Measurements from ENCODE around the gene ATCAY. TPM values are rescaled to one million over a fixed set of nuclear protein-coding genes. Genes with fewer than 3 reads are reported as not detected.
"Not testable (repeated sequence)": the region's sequence is repeated elsewhere in the genome, so short reads cannot be mapped to it uniquely, and the experiment has no call there.

Gene ATCAY
- total RNA-seq, 3 donors from 2014 or later: 0.09 to 2.2 (median 0.22) TPM

DNA sequence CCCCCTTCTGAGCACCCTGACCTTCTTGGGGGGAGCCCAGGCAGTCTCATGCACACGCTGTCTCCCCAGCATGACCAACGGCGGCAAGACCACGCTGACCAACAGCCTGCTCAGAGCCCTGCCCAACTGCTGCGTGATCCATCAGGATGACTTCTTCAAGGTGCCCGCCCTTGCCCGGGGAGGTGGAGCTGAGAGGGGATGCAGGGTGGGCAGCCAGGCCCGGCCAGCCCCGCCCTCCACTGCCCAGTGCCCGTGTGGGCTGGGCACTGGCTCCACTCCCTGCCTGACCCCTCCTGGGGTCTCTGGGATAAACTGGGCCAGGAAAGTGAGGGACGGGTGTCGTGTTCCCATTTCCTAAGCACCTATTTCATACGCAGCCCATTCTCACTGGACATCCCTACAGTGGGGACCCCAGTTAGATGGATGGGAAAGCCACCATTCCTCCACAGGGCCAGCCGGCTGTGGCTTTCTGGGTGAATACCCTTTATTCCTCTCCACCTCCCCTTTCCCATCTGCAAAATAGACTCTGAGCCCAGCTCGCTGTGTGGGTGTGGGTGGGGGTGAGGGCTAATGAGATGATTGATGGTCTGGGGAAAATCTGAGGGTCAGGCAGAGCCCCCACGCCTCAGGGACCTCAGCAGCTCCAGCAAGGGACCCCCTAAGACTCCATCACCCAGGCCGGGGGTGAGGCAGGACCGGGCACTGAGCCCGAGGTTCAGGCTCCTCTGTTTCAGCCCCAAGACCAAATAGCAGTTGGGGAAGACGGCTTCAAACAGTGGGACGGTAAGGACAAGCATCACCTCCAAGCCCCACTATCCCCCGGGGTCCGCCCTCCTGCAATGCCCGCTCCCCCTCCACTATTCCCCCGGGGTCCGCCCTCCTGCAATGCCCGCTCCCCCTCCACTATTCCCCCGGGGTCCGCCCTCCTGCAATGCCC lies 56.3 kb downstream of the ATCAY start:
- H3K4me3 ChIP-seq: no peak overlapping the region
- no peaks in the 10 kb centered on the region for H3K36me3 ChIP-seq (ENCODE audit: low read depth)
- ATAC-seq: no peak
- TF ChIP-seq, protein P1, sequence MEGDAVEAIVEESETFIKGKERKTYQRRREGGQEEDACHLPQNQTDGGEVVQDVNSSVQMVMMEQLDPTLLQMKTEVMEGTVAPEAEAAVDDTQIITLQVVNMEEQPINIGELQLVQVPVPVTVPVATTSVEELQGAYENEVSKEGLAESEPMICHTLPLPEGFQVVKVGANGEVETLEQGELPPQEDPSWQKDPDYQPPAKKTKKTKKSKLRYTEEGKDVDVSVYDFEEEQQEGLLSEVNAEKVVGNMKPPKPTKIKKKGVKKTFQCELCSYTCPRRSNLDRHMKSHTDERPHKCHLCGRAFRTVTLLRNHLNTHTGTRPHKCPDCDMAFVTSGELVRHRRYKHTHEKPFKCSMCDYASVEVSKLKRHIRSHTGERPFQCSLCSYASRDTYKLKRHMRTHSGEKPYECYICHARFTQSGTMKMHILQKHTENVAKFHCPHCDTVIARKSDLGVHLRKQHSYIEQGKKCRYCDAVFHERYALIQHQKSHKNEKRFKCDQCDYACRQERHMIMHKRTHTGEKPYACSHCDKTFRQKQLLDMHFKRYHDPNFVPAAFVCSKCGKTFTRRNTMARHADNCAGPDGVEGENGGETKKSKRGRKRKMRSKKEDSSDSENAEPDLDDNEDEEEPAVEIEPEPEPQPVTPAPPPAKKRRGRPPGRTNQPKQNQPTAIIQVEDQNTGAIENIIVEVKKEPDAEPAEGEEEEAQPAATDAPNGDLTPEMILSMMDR (IDR thresholded peaks at IDR 0.05): no peak
- H3K4me1 ChIP-seq (ENCODE audit: low read depth): no peaks in the 10 kb centered on the region
- DNase-seq: no peak
- intact Hi-C loops (cut with DNase I, micrococcal nuclease): no loop called here
- H3K9me3 ChIP-seq: no peaks in the 10 kb centered on the region

DNA sequence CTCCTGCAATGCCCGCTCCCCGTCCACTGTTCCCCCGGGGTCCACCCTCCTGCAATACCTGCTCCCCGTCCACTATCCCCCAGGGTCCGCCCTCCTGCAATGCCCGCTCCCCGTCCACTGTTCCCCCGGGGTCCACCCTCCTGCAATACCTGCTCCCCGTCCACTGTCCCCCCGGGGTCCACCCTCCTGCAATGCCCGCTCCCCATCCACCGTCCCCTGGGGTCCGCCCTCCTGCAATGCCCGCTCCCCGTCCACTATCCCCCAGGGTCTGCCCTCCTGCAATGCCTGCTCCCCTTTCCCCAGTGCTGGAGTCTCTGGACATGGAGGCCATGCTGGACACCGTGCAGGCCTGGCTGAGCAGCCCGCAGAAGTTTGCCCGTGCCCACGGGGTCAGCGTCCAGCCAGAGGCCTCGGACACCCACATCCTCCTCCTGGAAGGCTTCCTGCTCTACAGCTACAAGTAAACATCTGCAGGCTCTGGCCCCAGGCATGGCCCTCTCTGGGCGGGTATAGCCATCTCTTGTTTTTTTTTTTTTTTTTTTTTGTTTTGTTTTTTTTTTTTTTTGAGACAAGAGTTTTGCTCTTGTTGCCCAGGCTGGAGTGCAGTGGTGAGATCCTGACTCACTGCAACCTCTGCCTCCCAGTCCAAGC lies 57.9 kb downstream of the ATCAY start:
- ATAC-seq; H3K36me3 ChIP-seq (ENCODE audit: low read depth); H3K4me3 ChIP-seq; DNase-seq; H3K4me1 ChIP-seq (ENCODE audit: low read depth); intact Hi-C loops (cut with DNase I, micrococcal nuclease); H3K9me3 ChIP-seq: not testable (repeated sequence)

DNA sequence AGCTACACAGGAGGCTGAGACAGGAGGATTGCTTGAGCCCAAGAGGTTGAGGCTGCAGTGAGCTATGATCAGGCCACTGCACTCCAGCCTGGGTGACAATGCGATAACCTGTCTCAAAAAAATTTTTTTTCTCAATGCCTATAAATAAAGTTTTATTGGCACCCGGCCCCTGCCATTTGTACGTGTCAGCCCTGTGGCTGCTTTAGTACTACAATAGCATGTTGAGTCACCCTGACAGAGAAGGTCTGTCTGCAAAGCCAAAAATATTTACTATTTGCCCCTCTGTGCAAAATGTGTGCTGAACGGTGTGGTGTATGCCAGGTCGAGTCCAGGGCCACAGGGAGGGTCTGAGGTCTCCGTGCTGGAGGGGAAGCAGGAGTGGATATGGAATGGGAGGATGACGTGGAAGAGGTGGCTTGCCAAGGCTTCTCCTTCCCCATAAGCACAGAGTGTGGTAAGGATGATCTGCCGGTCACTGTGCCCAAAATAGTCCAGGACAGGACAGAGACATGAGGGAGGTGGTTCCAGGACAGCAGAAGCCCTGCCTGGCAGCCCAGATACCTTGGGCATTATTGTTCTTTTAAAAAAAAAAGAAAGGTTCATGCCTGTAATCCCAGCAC lies 62.4 kb downstream of the ATCAY start:
- DNase-seq (no peak), ATAC-seq (no peak)
- no peaks in the 10 kb centered on the region for H3K9me3 ChIP-seq
- intact Hi-C loops (cut with DNase I, micrococcal nuclease): no loop called here
- TF ChIP-seq, protein P1 (IDR thresholded peaks at IDR 0.05): no peak
- no peaks in the 10 kb centered on the region for H3K36me3 ChIP-seq (ENCODE audit: low read depth)
- H3K4me1 ChIP-seq (ENCODE audit: low read depth): no peaks in the 10 kb centered on the region
- H3K4me3 ChIP-seq: no peak overlapping the region

DNA sequence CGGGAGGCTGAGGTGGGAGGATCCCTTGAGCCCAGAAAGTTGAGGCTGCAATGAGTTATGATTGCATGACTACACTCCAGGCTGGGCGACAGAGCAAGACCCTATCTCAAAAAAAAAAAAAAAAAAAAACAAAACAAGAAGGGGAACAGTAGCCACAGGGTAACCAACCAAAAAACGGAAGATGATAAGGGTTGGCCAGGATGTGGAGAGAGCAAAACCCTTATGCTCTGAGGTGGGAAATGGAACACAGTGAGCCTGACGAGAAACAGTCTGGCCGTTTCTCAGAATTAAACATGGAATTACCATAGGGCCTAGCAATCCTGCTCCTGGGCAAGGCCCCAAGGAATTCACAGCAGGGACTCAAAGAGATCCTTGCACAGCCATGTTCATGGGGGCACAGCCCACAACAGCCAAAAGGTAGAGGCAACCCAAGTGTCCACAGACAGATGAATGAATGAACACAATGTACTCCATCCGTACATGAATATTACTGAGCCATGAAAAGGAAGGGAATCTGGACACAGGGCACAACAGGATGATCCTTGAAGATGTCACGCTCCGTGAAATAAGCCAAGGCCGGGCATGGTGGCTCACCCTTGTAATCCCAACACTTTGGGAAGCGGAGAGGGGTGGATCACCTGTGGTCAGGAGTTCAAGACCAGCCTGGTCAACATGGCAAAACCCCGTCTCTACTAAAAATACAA lies 63.7 kb downstream of the ATCAY start:
- H3K4me1 ChIP-seq (ENCODE audit: low read depth): no peaks in the 10 kb centered on the region
- H3K9me3 ChIP-seq: no peaks in the 10 kb centered on the region
- DNase-seq (no peak), ATAC-seq (no peak)
- TF ChIP-seq, protein P1 (IDR thresholded peaks at IDR 0.05): no peak
- no peaks in the 10 kb centered on the region for H3K36me3 ChIP-seq (ENCODE audit: low read depth)
- intact Hi-C loops (cut with DNase I, micrococcal nuclease): no loop called here
- no peak overlapping the region for H3K4me3 ChIP-seq

DNA sequence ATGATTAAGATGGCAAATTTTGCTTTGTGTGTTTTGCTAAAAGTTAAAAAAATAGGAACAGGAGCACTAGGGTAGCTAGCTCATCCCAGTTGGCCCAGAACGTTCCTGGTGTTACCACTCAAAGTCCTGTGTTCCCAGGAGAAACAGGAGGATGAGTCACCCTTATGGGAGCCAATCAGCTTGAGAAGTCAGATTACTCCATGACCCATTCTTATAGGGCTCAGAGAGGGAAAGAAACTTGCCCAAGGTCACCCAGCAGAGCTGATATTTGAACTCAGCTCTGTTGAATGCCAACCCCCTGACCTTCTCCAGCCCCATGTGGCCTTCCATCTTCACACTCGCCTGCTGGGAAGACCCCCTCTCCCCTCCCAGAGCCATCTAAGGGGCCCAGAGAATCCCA lies 65.4 kb downstream of the ATCAY start:
- TF ChIP-seq, protein P1 (IDR thresholded peaks at IDR 0.05): no peak
- Histone ChIP-seq H3K36me3 (ENCODE audit: low read depth) (no peaks in the 10 kb centered on the region), H3K4me1 (ENCODE audit: low read depth) (no peaks in the 10 kb centered on the region), H3K9me3 (no peaks in the 10 kb centered on the region), H3K4me3 (no peak overlapping the region)
- DNase-seq (no peak), ATAC-seq (no peak)
- intact Hi-C loops (cut with DNase I, micrococcal nuclease): no loop called here

DNA sequence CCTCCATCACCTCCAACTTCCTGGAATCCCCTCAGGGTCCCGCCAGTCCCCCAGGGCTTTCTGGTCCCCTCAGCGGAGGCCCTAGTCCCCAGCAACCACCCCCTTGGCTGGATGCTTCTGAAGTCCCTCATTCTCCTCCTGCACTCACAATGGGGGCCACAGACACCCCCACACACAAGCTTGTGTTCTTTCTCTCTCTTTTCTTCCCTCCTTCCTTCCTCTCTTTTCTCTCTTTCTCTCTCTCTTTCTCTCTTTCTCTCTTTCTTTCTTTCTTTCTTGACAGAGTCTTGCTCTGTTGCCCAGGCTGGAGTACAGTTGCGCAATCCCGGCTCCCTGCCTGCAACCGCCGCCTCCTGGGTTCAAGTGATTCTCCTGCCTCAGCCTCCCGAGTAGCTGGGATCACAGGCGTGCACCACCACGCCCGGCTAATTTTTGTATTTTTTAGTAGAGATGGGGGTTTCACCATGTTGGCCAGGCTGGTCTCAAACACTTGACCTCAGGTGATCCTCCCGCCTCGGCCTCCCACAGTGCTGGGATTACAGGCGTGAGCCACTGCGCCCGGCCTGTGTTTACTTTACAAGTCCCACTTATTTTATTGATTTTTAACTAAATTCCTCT lies 66.9 kb downstream of the ATCAY start:
- not testable (repeated sequence) for ATAC-seq

More for the DNA sequence above, 66.9 kb downstream of the ATCAY start:
- H3K4me3 ChIP-seq; H3K36me3 ChIP-seq (ENCODE audit: low read depth); H3K9me3 ChIP-seq; DNase-seq; H3K4me1 ChIP-seq (ENCODE audit: low read depth); intact Hi-C loops (cut with DNase I, micrococcal nuclease): not testable (repeated sequence)

Measured in mucosa of descending colon (tissue), 3 donors.